Progenitor cell of endocrine pancreas (in vitro differentiated cells): Measurements from ENCODE around the gene GINS3. TPM values are rescaled to one million over a fixed set of nuclear protein-coding genes. Genes with fewer than 3 reads are reported as not detected.

Source experiments
- DNase-seq: peaks from one replicate; pipeline ENCODE4 v3.0.0; 2021; ENCODE audit warnings: low spot score; ENCODE audit not compliant: unreplicated experiment
- H3K27ac Mint-ChIP-seq: 2 replicates; pipeline ENCODE4 v1.8.0; 2021; ENCODE audit warnings: mild to moderate bottlenecking, moderate library complexity, mixed read lengths
- H3K27me3 Mint-ChIP-seq: 2 replicates; pipeline ENCODE4 v1.8.0; 2021; ENCODE audit warnings: mixed read lengths
- H3K36me3 Mint-ChIP-seq: 2 replicates; pipeline ENCODE4 v1.8.0; 2022; ENCODE audit warnings: mixed read lengths; ENCODE audit not compliant: insufficient read depth
- H3K4me1 Mint-ChIP-seq: 2 replicates; pipeline ENCODE4 v1.8.0; 2021; ENCODE audit warnings: low read depth, mixed read lengths
- H3K4me3 Mint-ChIP-seq: 2 replicates; pipeline ENCODE4 v1.8.0; 2021; ENCODE audit warnings: low read depth, mild to moderate bottlenecking, moderate library complexity, mixed read lengths
- H3K9me3 Mint-ChIP-seq: 2 replicates; pipeline ENCODE4 v1.8.0; 2021; ENCODE audit warnings: low read depth, mixed read lengths
- CTCF ChIP-seq: fragments of 200-600 bp; sonication (generic); IDR thresholded peaks from one replicate; pipeline ENCODE4 v1.5.0; 2021; ENCODE audit warnings: antibody characterized with exemption, mild to moderate bottlenecking; ENCODE audit not compliant: unreplicated experiment
- total RNA-seq: library from RNA; stranded (reverse); gene quantifications from 2 replicates; pipeline ENCODE4 v1.2.1, GENCODE V29; 2021

Gene GINS3
- total RNA-seq, 1 donor from 2014 or later: 9.5 TPM

GRCh38 chr16:58425756-58426494 lies 33.7 kb downstream of the GINS3 start:
- Mint-ChIP-seq H3K36me3 (no peaks in the 10 kb centered on the region), H3K4me1 (no peaks in the 10 kb centered on the region), H3K4me3 (no peak overlapping the region), H3K27me3 (peaks cover 16% of the 10 kb centered on the region), H3K9me3 (no peaks in the 10 kb centered on the region), H3K27ac (no peak overlapping the region)
- no peak for DNase-seq
- no peak for TF ChIP-seq CTCF

- Mint-ChIP-seq H3K4me1 (no peaks in the 10 kb centered on the region), H3K27me3 (peaks cover 16% of the 10 kb centered on the region), H3K9me3 (no peaks in the 10 kb centered on the region), H3K36me3 (no peaks in the 10 kb centered on the region), H3K4me3 (no peak overlapping the region), H3K27ac (no peak overlapping the region)
- no peak for DNase-seq
- no peak for TF ChIP-seq CTCF
Measured at GRCh38 chr16:58426966-58427365, 34.7 kb downstream of the GINS3 start.

GRCh38 chr16:58428621-58429542 lies 36.6 kb downstream of the GINS3 start:
- DNase-seq: no peak
- H3K4me3 Mint-ChIP-seq: no peak overlapping the region
- H3K36me3 Mint-ChIP-seq: no peaks in the 10 kb centered on the region
- no peaks in the 10 kb centered on the region for H3K9me3 Mint-ChIP-seq
- H3K27ac Mint-ChIP-seq: no peak overlapping the region
- peaks cover 13% of the 10 kb centered on the region for H3K27me3 Mint-ChIP-seq
- H3K4me1 Mint-ChIP-seq: no peaks in the 10 kb centered on the region
- TF ChIP-seq CTCF: no peak

GRCh38 chr16:58430718-58431117 lies 38.4 kb downstream of the GINS3 start:
- TF ChIP-seq CTCF: no peak
- Mint-ChIP-seq H3K4me1 (no peaks in the 10 kb centered on the region), H3K27ac (no peak overlapping the region), H3K9me3 (no peaks in the 10 kb centered on the region), H3K4me3 (no peak overlapping the region), H3K36me3 (no peaks in the 10 kb centered on the region), H3K27me3 (peaks cover 13% of the 10 kb centered on the region)
- DNase-seq: no peak

- TF ChIP-seq CTCF: no peak
- Mint-ChIP-seq H3K27me3 (peaks cover 6% of the 10 kb centered on the region), H3K27ac (no peak overlapping the region), H3K36me3 (no peaks in the 10 kb centered on the region), H3K9me3 (no peaks in the 10 kb centered on the region), H3K4me1 (no peaks in the 10 kb centered on the region), H3K4me3 (no peak overlapping the region)
- DNase-seq: no peak
Measured at GRCh38 chr16:58433569-58433951, 41.3 kb downstream of the GINS3 start.
